GM12864 (cell line): ENCODE measurements around the gene SPTAN1.

Experiments
- DNase-seq: peaks from one replicate; pipeline ENCODE4 v3.0.0-alpha.2; 2011; ENCODE audit warnings: low read depth
- H3K4me3 ChIP-seq: 2 replicates; pipeline ENCODE4 v1.5.1; 2011; ENCODE audit warnings: mild to moderate bottlenecking, low read depth, low read length, control low read depth
- TF ChIP-seq, protein P1 (sequence below): IDR thresholded peaks from 2 replicates; pipeline ENCODE4 v1.5.1; 2011; ENCODE audit warnings: low read depth, mild to moderate bottlenecking, moderate library complexity, low read length, control low read depth, inconsistent platforms; ENCODE audit errors: missing control alignments

SPTAN1 gene

DNA sequence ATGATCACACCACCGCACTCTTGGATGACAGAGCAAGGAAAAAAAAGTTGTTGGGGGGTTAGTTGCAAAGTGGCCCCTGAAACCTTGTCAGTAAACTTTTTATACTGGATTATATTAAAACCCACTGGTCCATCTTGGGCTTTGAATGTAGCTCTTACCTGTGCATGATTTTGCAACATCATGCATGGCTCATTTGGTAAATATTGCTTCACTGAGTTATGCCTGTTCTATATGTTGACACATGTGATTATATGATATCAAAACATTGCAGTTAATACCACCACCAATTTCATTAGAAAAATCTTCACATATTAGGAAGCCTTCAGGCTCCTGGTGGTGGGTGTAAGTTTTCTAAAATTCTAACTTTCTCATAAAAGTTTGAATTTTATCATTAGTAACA is 62.3 kb downstream of the SPTAN1 start:
- no peak overlapping the region for H3K4me3 ChIP-seq
- TF ChIP-seq, protein P1, sequence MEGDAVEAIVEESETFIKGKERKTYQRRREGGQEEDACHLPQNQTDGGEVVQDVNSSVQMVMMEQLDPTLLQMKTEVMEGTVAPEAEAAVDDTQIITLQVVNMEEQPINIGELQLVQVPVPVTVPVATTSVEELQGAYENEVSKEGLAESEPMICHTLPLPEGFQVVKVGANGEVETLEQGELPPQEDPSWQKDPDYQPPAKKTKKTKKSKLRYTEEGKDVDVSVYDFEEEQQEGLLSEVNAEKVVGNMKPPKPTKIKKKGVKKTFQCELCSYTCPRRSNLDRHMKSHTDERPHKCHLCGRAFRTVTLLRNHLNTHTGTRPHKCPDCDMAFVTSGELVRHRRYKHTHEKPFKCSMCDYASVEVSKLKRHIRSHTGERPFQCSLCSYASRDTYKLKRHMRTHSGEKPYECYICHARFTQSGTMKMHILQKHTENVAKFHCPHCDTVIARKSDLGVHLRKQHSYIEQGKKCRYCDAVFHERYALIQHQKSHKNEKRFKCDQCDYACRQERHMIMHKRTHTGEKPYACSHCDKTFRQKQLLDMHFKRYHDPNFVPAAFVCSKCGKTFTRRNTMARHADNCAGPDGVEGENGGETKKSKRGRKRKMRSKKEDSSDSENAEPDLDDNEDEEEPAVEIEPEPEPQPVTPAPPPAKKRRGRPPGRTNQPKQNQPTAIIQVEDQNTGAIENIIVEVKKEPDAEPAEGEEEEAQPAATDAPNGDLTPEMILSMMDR = no peak
- DNase-seq = no peak

DNA sequence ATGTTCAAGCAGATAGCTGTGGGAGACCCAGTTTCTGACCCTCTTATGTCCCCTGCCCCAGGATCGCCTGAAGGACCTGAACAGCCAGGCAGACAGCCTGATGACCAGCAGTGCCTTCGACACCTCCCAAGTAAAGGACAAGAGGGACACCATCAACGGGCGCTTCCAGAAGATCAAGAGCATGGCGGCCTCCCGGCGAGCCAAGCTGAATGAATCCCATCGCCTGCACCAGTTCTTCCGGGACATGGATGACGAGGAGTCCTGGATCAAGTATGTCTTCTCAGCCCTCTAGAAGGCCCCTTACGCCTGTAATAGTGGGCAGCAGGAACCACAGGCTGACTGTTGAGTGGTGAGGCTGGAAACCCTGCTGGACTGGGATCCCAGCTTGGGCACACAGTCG is 63.2 kb downstream of the SPTAN1 start:
- no peak overlapping the region for H3K4me3 ChIP-seq
- TF ChIP-seq, protein P1 = no peak
- DNase-seq = no peak

DNA sequence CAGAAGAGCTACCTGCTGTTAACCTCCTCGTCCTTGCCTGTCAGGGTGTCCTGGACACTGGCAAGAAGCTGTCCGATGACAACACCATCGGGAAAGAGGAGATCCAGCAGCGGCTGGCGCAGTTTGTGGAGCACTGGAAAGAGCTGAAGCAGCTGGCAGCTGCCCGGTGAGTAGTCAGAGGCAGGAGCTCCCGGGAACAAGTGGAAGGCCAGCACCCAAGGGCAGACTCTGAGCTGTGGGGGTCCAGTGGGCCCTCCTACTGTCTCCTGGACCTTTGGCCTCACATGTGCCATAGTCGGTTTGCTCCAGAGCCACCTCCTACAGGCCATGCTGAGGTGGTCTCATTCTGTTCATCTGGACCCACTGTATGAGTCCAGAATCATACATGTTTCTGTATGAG is 65.6 kb downstream of the SPTAN1 start:
- no peak for DNase-seq
- H3K4me3 ChIP-seq = no peak overlapping the region
- TF ChIP-seq, protein P1 = no peak

DNA sequence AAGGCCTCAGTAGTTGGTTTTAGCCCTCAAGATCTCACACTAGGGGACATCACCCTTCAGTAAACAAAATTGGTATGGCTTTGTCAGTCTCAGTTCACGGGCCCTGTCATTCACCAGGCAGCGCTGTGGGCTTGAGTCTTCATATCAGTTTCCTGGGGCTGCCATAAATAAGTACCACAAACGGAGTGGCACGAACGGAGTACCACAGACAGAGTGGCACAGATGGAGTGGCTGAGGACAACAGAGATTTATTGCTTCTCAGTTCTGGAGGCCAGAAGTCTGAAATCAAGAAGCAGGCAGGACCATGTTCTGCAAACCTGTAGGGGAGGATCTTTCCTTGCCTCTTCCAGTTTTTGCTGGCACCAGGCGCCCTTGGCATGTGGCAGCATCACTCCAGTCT is 66.7 kb downstream of the SPTAN1 start:
- no peak for DNase-seq

DNA sequence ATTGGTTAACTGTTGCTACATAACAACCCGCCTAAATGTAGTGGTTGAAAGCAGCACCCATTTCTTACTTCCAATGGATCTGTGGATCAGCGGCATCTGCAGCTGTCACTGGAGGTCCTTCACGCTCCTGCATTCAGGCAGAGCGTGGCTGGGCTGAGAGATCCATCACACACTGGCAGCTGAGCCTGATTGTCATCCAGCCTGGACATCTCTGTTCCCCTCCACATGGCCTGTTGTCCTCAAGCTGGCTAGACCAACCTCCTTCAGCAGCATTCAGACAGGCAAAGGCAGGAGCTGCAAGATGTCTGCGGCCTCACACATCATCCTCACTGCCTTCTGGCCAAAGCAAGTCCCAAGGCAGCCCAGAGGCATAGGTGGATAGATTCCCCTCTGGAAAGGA is 67.4 kb downstream of the SPTAN1 start:
- DNase-seq = no peak
- H3K4me3 ChIP-seq = no peak overlapping the region
- TF ChIP-seq, protein P1 = no peak

More for the DNA sequence above, 66.7 kb downstream of the SPTAN1 start:
- TF ChIP-seq, protein P1 = no peak
- H3K4me3 ChIP-seq = no peak overlapping the region

DNA sequence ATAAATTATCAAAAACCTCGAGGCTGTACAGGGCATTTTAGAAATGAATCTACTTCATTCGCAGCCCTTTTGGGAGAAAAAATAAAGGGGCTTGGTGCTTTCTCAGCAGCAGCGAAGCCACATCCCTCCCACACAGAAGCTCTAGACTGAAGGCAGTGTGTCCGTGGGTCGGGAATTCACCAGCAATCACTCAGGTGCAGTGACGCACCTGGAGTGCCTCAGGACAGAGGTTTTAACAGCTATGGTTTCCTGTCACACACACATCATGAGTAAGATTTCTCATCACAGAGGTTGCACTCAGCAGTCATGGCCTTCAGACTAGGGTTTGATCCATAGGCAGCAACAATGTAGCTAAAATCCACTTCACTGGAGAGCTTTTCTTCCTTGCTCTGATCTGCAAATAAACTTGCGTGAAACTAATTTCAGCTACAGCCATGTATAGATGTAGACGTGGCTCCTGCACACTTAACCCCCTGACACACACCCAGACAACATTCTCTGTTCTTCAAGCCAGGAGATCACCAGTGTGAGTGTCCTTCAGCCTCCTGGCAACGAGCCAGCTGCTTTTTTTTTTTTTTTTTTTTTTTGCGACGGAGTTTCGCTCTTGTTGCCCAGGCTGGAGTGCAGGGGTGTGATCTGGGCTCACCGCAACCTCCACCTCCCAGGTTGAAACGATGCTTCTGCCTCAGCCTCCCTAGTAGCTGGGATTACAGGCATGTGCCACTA is 69.5 kb downstream of the SPTAN1 start:
- DNase-seq = peak; percentile 25
- H3K4me3 ChIP-seq = no peak overlapping the region
- TF ChIP-seq, protein P1 = no peak

DNA sequence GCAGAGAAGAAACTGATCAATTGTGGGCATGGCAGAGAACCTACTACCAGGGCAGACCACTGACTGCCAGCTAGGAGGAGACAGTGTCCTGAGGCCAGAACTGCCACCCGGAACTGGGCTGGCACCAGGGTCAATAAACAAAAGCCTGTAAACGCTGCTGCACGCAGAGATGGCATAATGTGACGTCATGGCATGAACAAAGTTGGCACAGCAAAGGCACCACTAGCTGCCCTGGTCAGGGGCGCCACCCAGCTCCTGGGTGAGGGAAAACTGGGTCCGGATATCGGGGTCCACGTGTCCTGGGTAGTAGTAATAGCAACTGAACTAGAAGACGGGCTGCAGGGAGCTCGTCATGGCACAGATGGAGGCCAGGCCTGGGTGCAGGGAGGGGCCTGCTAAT is 72.2 kb downstream of the SPTAN1 start:
- DNase-seq = no peak
- no peak overlapping the region for H3K4me3 ChIP-seq
- TF ChIP-seq, protein P1 = no peak
